ENCODE data around the gene PPP4R3A. TPM values are rescaled to one million over a fixed set of nuclear protein-coding genes. Genes with fewer than 3 reads are reported as not detected.
"Not testable (repeated sequence)": the region's sequence is repeated elsewhere in the genome, so short reads cannot be mapped to it uniquely, and the experiment has no call there.

The PPP4R3A gene
- total RNA-seq, 4 donors from 2014 or later = 79.4 to 132 (median 100) TPM

- Histone ChIP-seq H3K4me1 (no peaks in the 10 kb centered on the region), H3K27me3 (no peaks in the 10 kb centered on the region), H3K27ac (no peak overlapping the region), H3K4me3 (no peak overlapping the region), H3K9me3 (no peaks in the 10 kb centered on the region), H3K36me3 (peaks cover 41% of the 10 kb centered on the region)
- DNase-seq (ENCODE audit: low spot score in 2 of 2) = no peak
- 90% methylated on average over 3 of the region's 3 CpGs for WGBS
- TF ChIP-seq, protein P1, sequence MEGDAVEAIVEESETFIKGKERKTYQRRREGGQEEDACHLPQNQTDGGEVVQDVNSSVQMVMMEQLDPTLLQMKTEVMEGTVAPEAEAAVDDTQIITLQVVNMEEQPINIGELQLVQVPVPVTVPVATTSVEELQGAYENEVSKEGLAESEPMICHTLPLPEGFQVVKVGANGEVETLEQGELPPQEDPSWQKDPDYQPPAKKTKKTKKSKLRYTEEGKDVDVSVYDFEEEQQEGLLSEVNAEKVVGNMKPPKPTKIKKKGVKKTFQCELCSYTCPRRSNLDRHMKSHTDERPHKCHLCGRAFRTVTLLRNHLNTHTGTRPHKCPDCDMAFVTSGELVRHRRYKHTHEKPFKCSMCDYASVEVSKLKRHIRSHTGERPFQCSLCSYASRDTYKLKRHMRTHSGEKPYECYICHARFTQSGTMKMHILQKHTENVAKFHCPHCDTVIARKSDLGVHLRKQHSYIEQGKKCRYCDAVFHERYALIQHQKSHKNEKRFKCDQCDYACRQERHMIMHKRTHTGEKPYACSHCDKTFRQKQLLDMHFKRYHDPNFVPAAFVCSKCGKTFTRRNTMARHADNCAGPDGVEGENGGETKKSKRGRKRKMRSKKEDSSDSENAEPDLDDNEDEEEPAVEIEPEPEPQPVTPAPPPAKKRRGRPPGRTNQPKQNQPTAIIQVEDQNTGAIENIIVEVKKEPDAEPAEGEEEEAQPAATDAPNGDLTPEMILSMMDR (IDR thresholded peaks at IDR 0.05) = no peak
- TF ChIP-seq POLR2AphosphoS5 (IDR thresholded peaks at IDR 0.05) (no peak), POLR2A (IDR thresholded peaks at IDR 0.05) (no peak), EP300 (IDR thresholded peaks at IDR 0.05) (no peak)
Observed at GRCh38 chr14:91454580-91454979, 55.5 kb downstream of the PPP4R3A start.

GRCh38 chr14:91454155-91454554 is 56.0 kb downstream of the PPP4R3A start:
- H3K4me3 ChIP-seq = no peak overlapping the region
- TF ChIP-seq POLR2AphosphoS5 (IDR thresholded peaks at IDR 0.05) (no peak), EP300 (IDR thresholded peaks at IDR 0.05) (no peak), POLR2A (IDR thresholded peaks at IDR 0.05) (no peak)
- TF ChIP-seq, protein P1 (IDR thresholded peaks at IDR 0.05) = no peak
- no peaks in the 10 kb centered on the region for H3K27me3 ChIP-seq
- no peaks in the 10 kb centered on the region for H3K9me3 ChIP-seq
- no peak overlapping the region for H3K27ac ChIP-seq
- no peak for DNase-seq (ENCODE audit: low spot score in 2 of 2)
- H3K4me1 ChIP-seq = no peaks in the 10 kb centered on the region
- H3K36me3 ChIP-seq = peaks cover 36% of the 10 kb centered on the region

- TF ChIP-seq EP300 (IDR thresholded peaks at IDR 0.05) = no peak
- no peak for TF ChIP-seq POLR2A (IDR thresholded peaks at IDR 0.05)
- no peak for DNase-seq (ENCODE audit: low spot score in 2 of 2)
- Histone ChIP-seq H3K27me3 (no peaks in the 10 kb centered on the region), H3K27ac (no peak overlapping the region), H3K4me1 (no peaks in the 10 kb centered on the region), H3K4me3 (no peak overlapping the region), H3K36me3 (peaks cover 32% of the 10 kb centered on the region), H3K9me3 (no peaks in the 10 kb centered on the region)
- 74% methylated on average over 5 of the region's 5 CpGs for WGBS
Observed at GRCh38 chr14:91453744-91454143, 56.4 kb downstream of the PPP4R3A start.

GRCh38 chr14:91444335-91445020 is 65.6 kb downstream of the PPP4R3A start:
- WGBS = 85% methylated on average over 6 of the region's 6 CpGs
- H3K36me3 ChIP-seq = no peaks in the 10 kb centered on the region
- no peak for DNase-seq (ENCODE audit: low spot score in 2 of 2)
- no peaks in the 10 kb centered on the region for H3K4me1 ChIP-seq
- H3K27ac ChIP-seq = no peak overlapping the region
- no peak for TF ChIP-seq POLR2A (IDR thresholded peaks at IDR 0.05)
- TF ChIP-seq, protein P1 (IDR thresholded peaks at IDR 0.05) = no peak
- no peak for TF ChIP-seq EP300 (IDR thresholded peaks at IDR 0.05)
- no peak for TF ChIP-seq POLR2AphosphoS5 (IDR thresholded peaks at IDR 0.05)
- H3K27me3 ChIP-seq = no peaks in the 10 kb centered on the region
- no peaks in the 10 kb centered on the region for H3K9me3 ChIP-seq
- no peak overlapping the region for H3K4me3 ChIP-seq

DNA sequence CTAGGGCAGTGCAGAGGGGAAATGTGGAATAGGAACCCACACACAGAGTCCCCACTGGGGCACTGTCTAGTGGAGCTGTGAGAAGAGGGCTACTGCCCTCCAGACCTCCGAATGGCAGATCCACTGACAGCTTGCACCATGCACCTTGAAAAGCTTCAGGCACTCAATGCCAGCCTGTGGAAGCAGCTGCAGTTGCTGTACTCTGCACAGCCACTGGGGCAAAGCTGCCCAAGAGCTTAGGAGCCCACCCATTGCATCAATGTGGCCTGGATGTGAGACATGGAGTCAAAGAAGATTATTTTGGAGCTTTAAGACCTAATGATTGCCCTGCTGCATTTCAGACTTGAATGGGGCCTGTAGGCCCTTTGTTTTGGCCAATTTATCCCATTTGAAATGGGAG is 70.8 kb downstream of the PPP4R3A start:
- Histone ChIP-seq H3K9me3 (no peaks in the 10 kb centered on the region), H3K4me1 (no peaks in the 10 kb centered on the region), H3K4me3 (no peak overlapping the region), H3K36me3 (no peaks in the 10 kb centered on the region), H3K27ac (no peak overlapping the region), H3K27me3 (no peaks in the 10 kb centered on the region)
- TF ChIP-seq, protein P1 (IDR thresholded peaks at IDR 0.05) = no peak
- TF ChIP-seq POLR2A (IDR thresholded peaks at IDR 0.05) (no peak), EP300 (IDR thresholded peaks at IDR 0.05) (no peak), POLR2AphosphoS5 (IDR thresholded peaks at IDR 0.05) (no peak)
- WGBS = 83% methylated on average over 1 of the region's 1 CpG
- DNase-seq (ENCODE audit: low spot score in 2 of 2) = no peak

GRCh38 chr14:91438845-91439244 is 71.3 kb downstream of the PPP4R3A start:
- Histone ChIP-seq H3K27ac (no peak overlapping the region), H3K4me1 (no peaks in the 10 kb centered on the region), H3K9me3 (no peaks in the 10 kb centered on the region), H3K27me3 (no peaks in the 10 kb centered on the region), H3K36me3 (no peaks in the 10 kb centered on the region), H3K4me3 (no peak overlapping the region)
- TF ChIP-seq POLR2AphosphoS5 (IDR thresholded peaks at IDR 0.05) (no peak), POLR2A (IDR thresholded peaks at IDR 0.05) (no peak)
- TF ChIP-seq, protein P1 (IDR thresholded peaks at IDR 0.05) = no peak
- no peak for DNase-seq (ENCODE audit: low spot score in 2 of 2)

DNA sequence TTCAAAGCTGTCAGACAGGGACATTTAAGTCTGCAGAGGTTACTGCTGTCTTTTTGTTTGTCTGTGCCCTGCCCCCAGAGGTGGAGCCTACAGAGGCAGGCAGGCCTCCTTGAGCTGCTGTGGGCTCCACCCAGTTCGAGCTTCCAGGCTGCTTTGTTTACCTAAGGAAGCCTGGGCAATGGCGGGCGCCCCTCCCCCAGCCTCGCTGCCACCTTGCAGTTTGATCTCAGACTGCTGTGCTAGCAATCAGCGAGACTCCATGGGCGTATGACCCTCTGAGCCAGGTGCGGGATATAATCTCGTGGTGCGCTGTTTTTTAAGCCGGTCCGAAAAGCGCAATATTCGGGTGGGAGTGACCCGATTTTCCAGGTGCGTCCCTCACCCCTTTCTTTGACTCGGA is 73.8 kb downstream of the PPP4R3A start:
- not testable (repeated sequence) for H3K27me3 ChIP-seq; H3K4me1 ChIP-seq; H3K27ac ChIP-seq; DNase-seq (ENCODE audit: low spot score in 2 of 2); H3K4me3 ChIP-seq; H3K36me3 ChIP-seq; H3K9me3 ChIP-seq
- WGBS = 93% methylated on average over 16 of the region's 16 CpGs
